Measurements from ENCODE around the gene EMILIN3.

GRCh38 chr20:41344938-41345728 is 21.5 kb downstream of the EMILIN3 start:
- no peak for TF ChIP-seq POLR2AphosphoS5 (IDR thresholded peaks at IDR 0.05; ENCODE audit: low read depth, low read length)
- no peak for TF ChIP-seq JUND (IDR thresholded peaks at IDR 0.05)
- TF ChIP-seq CTCF (IDR thresholded peaks at IDR 0.05 in 2 of 3, conservative IDR thresholded peaks at IDR 0.05 in 1 of 3; ENCODE audit: borderline replicate concordance in 1 of 3, insufficient read depth in 1 of 3, low read depth in 2 of 3, low read length in 2 of 3): no peak
- no peak for TF ChIP-seq SIN3A (IDR thresholded peaks at IDR 0.05; ENCODE audit: low read depth)
- TF ChIP-seq POLR2A (IDR thresholded peaks at IDR 0.05; ENCODE audit: borderline replicate concordance, extremely low read depth, insufficient read depth, insufficient read length): no peak
- TF ChIP-seq ATF3 (IDR thresholded peaks at IDR 0.05): no peak
- TF ChIP-seq EZH2 (IDR thresholded peaks at IDR 0.05): no peak
- TF ChIP-seq CEBPB (IDR thresholded peaks at IDR 0.05; ENCODE audit: low read depth): no peak
- TF ChIP-seq EZH2phosphoT487 (IDR thresholded peaks at IDR 0.05; ENCODE audit: borderline replicate concordance): no peak
- TF ChIP-seq ELF1 (IDR thresholded peaks at IDR 0.05; ENCODE audit: borderline replicate concordance, low read depth): no peak
